ENCODE results near the gene DPH2.

DPH2 gene

DNA sequence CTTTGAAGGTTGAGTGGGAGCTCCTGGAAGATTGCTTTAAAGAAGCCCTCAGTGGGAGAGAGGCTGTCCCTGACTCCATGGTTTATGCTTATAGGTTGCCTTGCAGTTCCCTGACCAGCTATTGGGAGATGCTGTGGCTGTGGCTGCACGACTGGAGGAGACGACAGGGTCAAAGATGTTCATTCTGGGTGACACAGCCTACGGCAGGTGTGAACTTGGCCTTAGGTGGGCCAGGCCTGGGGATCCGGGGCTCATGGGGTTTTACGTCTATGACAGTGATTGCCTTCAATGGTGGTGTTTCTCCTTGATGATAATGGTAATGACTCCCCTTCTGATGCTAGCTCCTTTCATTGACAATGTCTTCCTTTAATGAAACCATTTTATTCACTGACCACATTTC, 692 bp downstream of the DPH2 start:
- DNase-seq = no peak

DNA sequence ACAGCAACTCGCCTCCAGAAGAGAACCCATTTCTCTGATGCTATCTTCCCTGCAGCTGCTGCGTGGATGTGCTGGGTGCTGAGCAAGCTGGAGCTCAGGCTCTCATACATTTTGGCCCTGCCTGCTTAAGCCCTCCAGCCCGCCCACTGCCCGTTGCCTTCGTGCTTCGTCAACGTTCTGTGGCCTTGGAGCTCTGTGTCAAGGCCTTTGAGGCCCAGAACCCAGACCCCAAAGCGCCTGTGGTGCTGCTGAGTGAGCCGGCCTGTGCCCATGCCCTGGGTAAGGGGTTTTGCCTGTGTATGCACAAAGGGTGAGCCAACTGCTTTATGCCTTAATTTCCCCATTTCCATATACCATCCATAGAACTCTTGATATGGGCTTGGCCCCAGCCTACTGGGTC, 1.1 kb downstream of the DPH2 start:
- no peak for DNase-seq

DNA sequence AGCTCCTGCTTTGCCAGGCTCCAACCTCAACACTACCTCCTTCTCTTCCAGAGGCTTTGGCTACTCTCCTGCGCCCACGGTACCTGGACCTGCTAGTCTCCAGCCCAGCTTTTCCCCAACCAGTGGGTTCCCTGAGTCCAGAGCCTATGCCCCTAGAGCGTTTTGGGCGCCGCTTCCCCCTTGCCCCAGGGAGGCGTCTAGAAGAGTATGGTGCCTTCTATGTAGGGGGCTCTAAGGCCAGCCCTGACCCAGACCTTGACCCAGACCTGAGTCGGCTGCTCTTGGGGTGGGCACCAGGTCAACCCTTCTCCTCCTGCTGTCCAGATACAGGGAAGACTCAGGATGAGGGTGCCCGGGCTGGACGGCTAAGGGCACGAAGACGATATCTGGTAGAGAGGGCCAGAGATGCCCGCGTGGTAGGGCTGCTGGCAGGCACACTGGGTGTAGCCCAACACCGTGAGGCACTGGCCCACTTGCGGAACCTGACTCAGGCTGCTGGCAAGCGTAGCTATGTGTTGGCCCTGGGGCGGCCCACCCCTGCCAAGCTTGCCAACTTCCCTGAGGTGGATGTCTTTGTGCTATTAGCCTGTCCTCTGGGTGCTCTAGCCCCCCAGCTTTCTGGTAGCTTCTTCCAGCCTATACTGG, 1.6 kb downstream of the DPH2 start:
- DNase-seq = no peak

DNA sequence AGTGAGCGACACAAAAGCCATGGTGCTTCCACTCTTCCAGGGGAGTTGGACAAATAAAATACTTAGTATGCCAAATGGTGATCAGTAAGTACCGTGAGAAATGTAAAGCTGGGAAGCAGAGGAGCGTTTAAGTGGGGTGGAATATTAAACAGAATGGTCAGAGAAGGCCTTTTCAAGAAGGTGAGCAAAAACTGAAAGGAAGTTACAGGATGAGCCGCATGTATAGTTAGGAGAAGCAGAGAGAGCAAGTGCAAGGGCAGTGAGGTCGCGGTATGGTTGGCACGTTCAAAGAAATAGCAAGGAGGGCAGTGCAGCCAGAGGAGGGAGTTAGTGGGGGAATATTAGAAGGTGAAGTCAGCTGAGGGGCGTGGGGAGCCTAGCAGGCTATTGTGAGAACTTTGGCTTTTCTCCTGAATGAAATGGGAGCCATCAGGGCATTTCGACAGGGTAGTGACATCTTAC, 4.2 kb downstream of the DPH2 start:
- no peak for DNase-seq

DNA sequence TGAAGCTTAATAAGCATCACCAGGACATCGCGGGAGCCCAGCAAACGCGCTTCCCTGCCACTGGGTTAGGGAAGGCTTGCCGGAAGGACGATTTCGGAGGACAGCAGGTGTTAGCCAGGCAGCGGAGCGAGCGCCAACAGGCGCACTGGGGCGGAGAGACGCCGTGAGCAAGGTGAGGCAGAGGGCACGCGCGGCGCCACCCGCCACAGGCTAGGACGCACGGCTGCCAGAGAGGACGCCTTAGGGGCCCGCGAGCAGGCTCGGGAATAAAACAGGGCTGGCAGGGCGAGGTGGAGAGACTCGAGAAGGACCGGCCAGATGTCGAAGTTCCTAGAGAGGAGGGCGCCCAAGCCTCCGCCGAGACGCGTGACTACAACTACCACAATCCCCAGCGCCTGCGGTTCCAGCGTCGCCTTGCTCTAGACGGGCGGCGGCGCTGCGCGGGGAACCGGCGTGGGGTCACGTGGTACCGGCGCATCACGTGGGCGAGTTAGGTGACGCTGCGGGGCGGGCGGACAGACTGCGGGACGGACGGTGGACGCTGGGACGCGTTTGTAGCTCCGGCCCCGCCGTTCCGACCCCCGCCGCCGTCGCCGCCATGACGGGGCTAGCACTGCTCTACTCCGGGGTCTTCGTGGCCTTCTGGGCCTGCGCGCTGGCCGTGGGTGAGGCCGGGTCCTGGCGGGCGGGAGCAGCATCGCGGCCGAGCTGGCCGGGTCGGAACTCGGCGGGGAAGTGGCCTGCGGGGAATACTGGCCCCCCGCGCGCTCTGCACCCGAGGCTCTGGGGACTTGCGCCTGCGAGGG, 4.8 kb downstream of the DPH2 start, which contains the start of gene ATP6V0B:
Gene ATP6V0B, plus strand, starts transcription at position 518 of the 806 bp plus-strand sequence. Its CDS starts 81 bp downstream, at position 599.
- DNase-seq = peak; percentile 91

DNA sequence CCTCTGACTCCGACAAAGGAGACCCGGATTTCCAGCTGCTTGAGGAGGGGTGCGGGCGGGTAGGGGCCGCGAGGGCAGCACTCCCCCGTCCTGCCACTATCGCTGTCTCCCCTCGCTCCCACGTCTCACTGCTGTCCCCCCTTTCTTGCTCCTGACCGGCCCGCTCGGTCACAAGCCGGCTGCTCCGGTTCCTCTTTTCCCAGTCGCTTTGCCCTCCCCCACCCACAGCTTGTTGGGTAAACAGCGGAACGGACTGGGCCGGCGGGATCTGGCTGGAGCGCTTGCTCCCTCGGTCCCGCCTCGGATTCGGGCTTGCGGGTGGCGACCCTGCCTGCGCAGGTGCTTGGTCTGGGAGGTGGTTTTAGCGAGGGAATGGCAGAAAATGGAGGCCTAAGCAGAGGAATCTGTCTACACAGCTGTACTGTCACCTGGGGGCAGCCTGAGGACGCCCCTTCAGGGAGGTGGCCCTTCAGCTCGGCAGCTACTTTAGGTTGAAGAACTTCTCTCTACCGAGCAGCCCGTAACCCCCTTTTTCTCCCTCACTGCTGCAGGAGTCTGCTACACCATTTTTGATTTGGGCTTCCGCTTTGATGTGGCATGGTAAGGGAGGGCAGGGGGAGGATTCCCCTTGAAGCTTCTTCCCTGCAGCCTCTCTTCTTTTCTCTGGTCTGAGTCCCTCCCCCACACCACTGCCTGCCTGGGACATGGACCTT, 5.6 kb downstream of the DPH2 start:
- no peak for DNase-seq

DNA sequence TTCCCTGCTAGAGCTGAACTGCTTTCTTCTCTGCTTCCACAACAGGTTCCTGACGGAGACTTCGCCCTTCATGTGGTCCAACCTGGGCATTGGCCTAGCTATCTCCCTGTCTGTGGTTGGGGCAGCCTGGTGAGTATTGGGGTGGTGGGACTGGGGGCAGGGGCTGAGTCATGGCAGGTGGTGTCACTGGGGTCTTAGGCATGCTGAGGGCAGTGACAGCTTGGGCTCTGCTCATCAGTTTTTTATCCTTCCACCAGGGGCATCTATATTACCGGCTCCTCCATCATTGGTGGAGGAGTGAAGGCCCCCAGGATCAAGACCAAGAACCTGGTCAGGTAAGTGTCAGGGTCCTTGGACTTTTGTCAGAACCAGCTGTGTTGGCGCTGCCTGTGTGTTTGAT, 6.2 kb downstream of the DPH2 start:
- DNase-seq = no peak

DNA sequence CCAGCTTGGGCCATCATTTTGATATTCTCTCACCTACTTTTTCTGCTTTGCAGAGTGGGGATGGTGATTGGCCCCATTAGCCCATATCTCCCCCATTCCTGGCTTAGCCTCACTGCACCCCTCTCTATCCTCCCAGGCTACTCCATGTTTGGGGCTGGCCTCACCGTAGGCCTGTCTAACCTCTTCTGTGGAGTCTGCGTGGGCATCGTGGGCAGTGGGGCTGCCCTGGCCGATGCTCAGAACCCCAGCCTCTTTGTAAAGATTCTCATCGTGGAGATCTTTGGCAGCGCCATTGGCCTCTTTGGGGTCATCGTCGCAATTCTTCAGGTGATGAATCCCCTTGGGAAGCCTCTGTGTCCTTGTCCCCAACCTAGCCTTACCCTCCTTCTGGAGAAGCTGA, 7.1 kb downstream of the DPH2 start:
- DNase-seq = no peak

DNA sequence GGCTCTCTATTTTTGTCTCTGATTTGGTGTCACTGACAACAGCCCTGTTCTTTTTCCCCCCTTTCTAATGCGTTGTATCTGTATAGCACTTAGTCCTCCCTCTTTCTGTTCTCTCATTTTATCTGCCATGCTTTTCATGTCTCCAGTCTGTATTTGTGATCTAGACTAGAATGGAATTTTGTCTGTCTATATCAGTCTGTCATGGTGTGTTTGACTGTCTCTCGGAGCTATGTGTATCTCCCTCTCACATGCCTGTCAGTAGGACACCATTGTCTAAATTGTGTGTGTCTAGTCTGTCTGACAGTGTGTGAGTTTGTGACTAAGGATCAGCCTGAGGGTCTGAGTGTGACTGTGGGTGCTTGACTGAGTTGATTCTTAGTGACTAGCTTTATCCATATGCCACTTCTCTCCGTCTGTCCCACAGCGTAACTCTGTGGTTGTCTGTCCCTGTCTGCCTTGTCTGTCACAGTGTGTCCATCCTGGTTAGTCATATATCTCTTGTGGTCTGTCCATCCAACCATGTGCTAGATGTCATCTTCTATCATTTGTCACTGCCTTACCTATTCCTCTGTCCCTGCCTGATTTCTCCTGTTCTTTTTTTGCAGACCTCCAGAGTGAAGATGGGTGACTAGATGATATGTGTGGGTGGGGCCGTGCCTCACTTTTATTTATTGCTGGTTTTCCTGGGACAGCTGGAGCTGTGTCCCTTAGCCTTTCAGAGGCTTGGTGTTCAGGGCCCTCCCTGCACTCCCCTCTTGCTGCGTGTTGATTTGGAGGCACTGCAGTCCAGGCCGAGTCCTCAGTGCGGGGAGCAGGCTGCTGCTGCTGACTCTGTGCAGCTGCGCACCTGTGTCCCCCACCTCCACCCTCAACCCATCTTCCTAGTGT, 7.8 kb downstream of the DPH2 start:
- DNase-seq = no peak

DNA sequence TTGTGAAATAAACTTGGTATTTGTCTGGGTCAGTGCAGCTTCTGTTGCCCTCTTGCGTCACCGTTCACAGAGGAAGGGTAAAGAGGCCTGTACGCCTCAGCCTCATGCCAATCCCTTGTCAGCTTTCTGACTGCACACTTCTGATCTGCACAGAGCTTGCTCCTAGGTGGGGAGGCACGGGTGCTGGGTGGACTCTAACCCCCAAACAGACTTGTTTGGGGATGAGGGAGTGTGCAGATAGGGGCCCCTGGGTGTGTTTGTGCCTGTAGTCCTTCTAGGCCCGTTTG, 8.4 kb downstream of the DPH2 start:
- no peak for DNase-seq

DNA sequence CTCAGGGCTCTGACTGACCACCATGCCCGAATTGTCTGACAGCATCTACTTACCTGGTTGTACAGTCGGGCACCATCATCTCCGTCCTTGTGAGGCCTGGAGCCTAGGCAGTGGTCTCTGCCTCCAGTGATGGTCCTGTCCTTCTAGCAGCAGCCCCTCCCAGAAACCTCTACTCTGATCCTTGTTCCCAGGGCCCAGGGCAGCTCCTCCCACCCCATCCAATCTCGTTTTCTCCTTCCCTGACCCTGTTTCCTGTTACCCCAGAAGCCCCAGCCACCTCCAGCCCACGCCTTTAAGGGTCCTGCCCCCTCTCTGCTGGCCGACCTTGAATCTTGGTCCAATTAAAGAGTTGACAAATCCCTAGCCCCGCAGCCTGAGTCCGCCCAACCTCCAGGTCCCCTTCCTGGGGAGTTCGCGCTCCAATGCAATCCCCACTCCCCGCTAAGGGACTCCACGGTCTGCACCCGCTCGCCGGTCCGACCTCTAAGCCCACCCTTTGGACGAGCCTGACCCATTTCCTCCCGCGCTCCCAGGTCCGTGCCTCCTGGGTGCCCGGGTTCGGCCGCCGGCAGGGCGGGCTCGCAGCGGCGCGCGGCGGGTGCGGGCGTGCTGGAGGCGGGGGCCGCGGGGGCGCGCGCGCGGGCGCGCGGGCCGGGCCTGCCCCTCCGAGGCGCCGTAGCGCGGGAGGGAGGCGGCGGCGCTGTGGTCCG, 8.9 kb downstream of the DPH2 start, which contains the start of gene B4GALT2:
Gene B4GALT2, plus strand, starts transcription at position 660 of the 710 bp plus-strand sequence. CDS start 1,951 bp downstream, outside the sequence.
- DNase-seq = peak; percentile 28

DNA sequence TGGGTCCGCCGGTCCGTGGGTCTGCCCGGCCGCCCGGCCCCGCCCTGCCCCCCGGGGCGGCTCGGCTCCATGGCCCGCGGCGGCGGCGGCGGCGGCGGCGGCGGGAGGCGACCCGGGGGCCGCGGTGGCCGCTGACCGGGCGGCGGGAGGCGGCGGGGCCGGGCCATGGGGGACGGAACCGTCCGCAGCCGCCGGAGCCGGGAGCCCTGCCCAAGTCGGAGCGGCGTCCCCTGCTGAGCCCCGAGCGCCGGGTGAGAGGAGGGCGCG, 9.4 kb downstream of the DPH2 start:
- DNase-seq = no peak

DNA sequence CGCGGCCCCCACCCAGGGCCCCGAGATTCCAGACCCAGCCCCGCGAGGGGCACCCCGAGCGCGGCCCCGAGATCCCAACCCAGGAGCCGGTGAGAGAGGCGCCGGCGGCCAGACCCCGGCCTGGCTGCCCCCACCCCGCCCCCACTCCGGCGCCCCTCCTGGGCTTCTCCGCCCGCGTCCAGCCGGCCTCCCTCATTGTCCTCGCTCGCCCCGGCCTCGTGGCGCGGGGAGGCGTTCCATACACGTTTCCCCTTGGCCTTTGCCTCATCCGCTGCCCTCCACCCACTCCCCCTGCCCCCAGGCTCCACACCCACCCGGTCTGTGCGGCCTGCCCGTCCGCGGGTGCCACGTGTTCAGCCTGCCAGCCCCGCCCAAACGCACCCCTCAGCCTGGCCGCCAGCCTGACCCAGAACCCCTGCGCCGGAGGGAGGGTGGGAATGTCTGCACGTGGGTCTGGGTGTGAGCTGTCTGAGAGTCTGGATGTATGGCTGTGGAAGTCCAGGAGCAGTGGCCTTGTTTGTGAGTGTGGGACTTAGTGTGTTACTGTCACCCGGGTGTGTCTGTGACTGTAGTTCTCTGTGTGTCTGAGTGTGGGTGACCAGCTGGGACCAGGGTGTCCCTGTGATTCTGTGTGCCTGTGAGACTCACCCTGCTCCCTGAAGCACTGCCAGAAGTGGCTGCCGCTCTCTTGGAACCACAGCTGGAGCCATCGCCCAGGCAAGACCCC, 9.9 kb downstream of the DPH2 start:
- peak; percentile 72 for DNase-seq

DNA sequence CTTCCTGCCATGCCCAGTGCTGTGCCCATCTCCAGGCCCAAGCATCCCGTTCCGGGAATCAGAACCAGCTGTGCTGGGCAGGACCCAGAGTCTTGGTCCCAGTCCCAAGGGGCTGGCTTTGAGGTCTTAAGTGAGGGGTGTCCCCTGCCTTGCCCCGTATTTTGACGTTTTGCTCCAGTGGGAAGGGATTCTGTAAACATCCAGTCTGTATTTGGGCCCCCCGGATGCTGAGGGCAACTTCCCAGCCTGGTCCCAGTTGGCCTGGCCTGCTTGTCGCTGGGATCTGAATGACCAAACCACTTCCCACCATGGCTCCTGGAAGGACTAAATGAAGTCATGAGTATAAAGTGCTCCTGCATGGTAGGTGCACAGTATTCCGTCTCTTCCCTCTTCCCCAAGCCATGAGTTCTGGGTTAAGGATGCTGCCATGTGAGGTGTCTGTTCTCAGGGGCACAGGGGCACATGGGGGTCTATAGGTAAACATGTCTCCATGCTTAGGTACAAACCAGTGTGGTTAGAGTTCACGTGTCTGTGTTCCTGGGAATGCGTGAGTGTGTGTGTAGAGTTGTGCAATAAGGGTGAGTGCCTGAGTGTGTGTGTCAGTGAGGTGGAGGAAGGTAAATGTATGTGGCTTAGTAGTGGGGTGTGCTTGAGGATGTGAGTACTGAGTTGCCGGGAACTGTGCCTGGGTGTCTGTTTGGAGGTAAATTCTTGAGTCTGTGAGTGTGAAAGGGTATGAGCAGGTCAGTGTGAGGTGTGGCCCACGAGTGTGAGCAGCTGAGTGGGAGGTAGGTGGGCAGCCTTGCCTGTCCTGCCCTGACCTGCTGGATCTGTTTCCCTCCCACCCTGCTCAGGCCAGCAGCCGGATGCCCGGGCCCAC, 10.7 kb downstream of the DPH2 start:
- peak; percentile 41 for DNase-seq

DNA sequence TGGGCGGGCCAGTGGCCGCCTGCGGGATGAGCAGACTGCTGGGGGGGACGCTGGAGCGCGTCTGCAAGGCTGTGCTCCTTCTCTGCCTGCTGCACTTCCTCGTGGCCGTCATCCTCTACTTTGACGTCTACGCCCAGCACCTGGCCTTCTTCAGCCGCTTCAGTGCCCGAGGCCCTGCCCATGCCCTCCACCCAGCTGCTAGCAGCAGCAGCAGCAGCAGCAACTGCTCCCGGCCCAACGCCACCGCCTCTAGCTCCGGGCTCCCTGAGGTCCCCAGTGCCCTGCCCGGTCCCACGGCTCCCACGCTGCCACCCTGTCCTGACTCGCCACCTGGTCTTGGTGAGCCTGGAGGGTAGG, 11.3 kb downstream of the DPH2 start:
- DNase-seq = no peak

DNA sequence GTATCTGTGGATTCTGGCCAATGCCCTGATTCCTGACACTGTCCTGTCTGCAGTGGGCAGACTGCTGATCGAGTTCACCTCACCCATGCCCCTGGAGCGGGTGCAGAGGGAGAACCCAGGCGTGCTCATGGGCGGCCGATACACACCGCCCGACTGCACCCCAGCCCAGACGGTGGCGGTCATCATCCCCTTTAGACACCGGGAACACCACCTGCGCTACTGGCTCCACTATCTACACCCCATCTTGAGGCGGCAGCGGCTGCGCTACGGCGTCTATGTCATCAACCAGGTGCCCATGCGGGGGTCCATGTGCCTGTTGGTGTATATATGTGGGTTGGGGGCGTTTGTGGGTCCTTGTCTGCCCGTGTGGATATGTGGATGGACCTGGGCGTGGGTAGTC, 11.8 kb downstream of the DPH2 start:
- no peak for DNase-seq

DNA sequence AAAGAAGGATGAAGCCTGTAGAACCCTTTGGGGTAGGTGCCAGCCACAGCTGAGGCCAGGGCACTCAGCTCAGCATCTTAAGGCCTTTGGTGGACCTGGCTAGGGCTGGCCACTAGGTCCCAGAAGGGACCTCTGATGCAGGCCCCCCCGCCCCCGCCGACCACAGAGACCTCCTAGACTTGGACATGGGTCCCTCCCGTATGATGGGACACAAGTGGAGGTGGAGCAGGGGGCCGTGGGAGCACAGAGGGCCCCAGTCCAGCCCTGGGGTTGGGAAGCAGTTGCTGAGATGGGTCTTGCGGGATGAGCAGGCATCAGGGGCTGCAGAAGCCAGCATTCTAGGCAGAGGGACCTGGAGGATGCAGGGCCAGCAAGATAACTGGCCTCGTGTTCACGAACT, 12.4 kb downstream of the DPH2 start:
- no peak for DNase-seq

DNA sequence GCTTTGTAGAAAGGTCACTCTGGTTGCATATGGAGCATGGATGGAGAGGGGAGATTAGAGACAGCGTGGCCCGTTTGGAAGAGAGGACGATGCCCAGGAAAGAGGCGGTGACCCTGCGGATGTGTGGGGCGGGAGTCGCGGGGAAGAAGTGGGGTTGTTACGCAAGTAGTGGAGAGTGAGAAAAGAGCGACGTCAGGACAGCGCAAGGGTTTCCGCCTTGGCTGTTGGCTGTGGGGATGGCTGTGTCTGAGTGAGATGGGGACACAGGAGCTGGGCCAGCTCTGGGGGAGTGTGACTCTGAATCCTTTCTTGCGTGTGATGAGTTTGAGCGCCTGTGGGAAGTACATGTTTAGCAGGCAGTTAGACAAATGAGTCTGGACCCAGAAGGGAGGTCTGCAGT, 13.0 kb downstream of the DPH2 start:
- DNase-seq = no peak

DNA sequence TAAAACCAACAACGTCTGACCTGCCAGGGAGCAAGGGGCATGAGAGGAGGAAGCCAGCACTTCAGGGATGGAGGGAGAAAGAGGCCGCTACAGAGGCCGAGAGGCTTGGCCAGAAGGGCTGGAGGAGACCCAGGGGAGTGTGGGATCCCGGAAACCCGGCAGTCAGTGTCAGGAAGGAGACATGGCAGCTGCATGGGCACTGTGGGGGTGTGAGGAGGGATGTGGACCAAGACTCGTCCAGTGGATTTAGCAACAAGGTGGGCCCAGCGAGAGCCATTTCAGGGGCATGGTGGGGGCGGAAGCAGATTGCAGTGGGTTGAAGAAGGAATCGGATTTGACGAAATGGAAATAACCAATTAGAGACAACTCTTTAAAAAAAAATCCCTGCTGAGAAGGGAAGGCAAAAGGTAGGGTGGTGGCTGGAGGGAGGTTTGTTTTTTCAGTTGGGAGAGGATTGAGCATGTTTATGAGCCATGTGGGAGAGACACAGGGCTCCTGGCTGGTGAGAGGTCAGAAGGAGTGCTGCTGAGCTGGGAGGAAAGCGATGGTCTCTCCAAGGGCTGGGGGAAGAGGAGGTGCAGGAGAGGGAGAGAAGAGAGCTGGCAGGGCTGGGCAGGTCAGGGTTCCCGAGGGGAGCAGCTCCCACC, 13.6 kb downstream of the DPH2 start:
- DNase-seq = no peak

DNA sequence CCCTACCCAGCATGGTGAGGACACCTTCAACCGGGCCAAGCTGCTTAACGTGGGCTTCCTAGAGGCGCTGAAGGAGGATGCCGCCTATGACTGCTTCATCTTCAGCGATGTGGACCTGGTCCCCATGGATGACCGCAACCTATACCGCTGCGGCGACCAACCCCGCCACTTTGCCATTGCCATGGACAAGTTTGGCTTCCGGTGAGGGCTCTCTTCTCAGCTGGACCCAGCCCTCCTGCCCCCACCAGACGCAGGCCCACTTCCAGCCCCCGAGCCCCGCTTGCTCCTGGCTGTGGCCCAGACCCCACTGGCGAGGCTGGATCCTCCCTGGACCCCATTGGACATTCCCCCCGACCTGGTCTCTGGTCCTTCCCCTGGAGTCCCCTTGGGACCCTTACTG, 15.0 kb downstream of the DPH2 start:
- no peak for DNase-seq

All from fibroblast of upper back skin (primary cell).